HG03175 (cell line): ENCODE data around the gene GZMB.
"Not testable (repeated sequence)": the region's sequence is repeated elsewhere in the genome, so short reads cannot be mapped to it uniquely, and the experiment has no call there.

Experiments
- ATAC-seq: cut with Tn5 transposase; IDR thresholded peaks from one replicate; pipeline ENCODE4 v1.9.1; 2021; ENCODE audit warnings: mild to moderate bottlenecking, moderate library complexity; ENCODE audit not compliant: unreplicated experiment

The GZMB gene

DNA sequence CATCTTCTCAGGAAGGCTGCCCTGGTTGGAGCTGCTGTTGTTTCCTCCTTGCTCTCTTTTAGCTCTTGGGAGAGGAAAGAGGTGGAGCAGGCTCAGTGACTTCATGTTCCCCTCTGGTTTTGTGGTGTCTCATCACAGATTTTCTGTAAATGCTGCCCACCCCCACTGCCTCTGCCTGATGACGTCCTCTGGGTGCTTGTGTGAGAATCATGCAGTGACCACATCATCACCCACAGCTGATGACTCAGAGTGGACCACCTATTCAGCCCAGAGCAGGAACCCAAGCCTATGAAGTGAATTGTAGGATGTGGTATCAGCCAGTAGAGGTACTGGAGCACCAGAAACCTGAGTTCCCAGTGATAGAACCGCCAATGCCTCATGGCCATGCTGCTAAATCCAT lies at the start of gene GZMB:
GZMB (minus strand) TSS at position 33 of the 400 bp plus-strand sequence; CDS start at position 3, 30 bp downstream.
- no peak for ATAC-seq

DNA sequence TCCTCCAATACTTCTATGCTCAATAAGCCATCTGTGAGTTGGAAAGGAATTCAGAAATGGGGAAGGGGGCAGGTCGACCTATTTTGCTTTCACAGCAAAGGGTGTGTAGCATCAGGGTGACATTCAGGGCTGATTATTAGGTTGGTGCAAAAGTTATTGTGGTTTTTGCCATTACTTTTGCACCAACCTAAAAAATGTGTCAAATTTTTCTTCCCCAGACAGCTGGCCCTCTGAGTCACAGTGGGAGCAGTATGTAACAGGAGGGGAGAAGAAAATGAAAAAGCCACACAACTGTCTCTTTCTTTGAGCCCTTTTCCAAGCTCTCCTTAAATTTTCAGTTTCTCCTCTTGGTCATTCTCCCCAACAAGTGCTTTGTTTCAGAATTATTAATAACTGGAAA lies 47.1 kb upstream of the GZMB start:
- no peak for ATAC-seq

GRCh38 chr14:24680516-24680915 lies 46.5 kb upstream of the GZMB start:
- ATAC-seq, result no peak

- ATAC-seq, result no peak
Measured at GRCh38 chr14:24679248-24679961, 45.4 kb upstream of the GZMB start.

GRCh38 chr14:24678801-24679247 lies 44.8 kb upstream of the GZMB start:
- ATAC-seq, result peak; percentile 76

GRCh38 chr14:24677956-24678355 lies 44.0 kb upstream of the GZMB start:
- no peak for ATAC-seq

DNA sequence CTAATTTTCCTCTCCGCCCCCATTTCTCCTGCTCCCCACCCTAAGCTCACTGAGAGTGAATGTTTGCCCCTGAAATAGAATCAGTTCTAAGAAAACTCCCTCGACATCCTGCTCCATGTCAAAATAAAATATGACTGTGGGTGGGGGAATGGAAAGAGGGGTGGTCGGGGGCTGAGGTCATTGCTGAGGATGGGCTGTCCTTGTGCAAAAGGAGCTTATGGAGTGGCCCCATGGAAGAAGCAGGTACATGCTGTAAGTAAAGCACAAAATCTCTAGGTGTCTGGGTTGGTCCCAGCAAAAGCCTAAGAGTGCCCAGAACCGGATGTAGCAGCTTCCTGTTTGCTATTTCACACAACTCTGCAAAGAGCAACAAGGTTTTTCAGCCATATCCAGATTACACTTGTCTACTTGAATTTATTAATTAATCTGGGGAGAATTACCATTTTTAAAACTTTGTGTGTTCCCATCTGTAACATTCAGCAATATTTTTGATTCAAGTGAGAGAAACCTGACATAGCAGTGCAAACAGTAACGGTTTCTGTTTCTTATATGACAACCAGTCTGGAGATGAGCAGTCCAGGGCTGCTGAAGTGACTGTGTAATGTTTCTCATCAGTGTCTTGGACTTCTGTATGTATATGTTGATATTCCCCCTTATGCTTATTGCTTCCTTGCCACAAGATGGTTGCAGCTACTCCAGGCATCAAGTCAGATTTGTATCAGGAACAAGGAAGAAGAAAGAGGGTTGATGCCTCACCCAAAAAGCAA lies 40.4 kb upstream of the GZMB start:
- ATAC-seq, result peak; percentile 60

DNA sequence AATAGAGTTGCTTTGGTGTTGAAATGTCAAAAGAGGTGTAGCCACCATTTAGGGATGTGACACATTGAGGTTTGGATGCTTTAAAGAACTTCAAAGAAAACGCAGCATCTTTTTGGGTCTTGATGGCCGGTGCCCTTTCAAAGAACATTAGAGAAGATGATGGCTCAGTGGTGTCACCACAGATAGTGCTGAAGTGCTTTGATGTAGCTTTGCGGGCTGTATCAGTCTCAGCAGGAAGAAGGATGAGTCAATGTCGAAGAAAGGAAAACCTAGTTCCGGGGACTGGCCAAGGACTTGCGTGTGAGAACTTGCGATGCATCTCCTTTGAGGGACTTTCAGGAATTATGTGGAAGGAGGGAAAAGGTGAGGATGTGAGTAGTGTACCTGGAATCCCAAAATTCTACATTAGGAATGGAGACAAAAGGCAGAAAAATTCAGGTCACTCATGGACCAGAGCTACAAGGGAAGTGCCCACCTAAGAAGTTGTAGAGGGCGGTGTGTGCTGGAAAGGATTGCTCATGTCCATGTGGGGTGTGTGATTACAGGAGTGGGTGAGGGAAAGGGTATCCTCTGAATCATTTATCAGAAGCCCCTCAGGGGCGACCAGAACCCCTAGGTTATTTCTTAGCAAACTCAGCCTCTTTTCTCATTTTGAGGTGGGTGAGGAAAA lies 39.7 kb upstream of the GZMB start:
- ATAC-seq, result peak; percentile 41

DNA sequence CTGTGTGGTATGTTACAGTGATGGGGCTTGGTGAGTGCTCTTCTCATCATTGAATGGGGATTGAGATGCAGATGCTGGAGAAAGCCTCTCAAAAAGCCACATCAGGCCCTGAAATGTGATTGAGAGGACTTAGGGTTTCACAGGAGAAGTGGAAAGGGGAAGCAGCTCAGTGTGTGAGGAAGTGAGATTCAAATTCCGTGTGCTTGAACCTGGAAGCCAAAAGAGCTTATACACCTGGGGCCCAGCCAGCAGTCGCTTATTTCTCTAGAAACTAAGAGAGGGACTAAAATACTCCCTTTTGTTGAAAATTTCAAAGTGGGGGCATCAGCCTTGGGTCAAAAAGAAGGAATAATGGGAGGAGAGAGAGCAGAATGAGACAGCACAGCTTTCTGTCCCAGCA lies 39.1 kb upstream of the GZMB start:
- ATAC-seq, result peak; percentile 62

GRCh38 chr14:24670594-24670993 lies 36.6 kb upstream of the GZMB start:
- no peak for ATAC-seq

DNA sequence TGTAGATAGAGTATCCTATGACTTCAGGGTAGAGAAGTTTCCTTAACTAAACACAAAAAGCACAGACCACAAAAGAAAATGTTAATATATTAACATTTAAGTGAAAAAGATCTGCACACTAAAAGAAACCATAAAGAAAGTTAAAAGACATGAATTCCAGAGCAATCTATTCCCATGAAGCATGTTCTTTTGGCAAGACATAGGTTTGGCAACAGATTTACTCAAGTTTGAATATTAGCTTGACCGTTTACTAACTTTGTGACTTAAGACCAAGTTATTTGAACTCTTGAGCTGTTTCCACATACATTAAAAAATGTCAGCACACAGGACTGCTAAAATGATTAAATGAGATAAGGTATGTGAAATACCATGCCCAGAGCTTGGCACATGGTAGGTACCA lies 35.7 kb upstream of the GZMB start:
- no peak for ATAC-seq

DNA sequence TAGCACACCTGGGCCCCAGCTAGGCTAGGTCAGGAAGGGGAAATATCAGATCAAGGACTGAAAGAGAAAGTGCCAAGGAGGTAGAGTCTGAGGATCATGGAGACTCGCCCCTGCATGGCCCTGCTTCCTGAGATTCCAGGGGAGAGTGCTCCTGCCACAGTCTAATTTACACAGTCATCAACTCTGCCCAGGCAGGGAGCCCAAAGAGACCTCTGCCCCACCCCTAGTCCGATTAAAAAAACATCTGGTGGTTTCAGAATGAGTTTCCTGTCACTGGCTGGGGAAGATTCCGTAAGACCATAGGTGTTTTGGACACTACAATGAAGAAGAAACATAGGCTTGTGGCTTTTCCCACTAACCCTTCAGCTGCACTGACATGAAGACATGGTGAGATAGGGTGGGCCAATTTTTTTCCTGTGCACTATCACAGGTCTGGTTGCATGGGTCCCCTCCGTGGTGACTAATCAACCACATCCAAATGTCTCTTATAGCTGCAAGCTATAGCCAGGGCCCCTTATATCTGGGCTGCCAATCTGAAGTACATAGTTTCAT lies 31.5 kb upstream of the GZMB start:
- ATAC-seq, result peak; percentile 95

DNA sequence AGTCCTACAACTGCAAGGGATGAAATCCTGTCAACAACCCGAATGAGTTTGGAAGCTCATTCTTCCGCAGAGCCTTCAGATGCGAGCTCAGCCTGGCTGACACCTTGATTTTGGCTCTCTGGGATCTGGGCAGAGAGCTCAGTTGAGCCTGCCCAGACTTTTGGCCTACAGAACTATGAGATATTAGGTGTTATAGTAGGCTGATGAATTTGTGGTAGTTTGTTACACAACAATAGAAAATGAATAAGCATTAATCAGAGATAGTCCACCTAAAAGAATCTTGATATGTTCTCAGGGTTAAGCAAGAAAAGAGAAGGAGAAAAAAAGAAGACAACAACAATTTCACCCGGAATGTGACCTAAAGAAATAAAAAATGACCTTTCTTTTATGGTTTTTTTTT lies 30.4 kb upstream of the GZMB start:
- ATAC-seq, result no peak

GRCh38 chr14:24662753-24663152 lies 28.8 kb upstream of the GZMB start:
- ATAC-seq, result no peak

DNA sequence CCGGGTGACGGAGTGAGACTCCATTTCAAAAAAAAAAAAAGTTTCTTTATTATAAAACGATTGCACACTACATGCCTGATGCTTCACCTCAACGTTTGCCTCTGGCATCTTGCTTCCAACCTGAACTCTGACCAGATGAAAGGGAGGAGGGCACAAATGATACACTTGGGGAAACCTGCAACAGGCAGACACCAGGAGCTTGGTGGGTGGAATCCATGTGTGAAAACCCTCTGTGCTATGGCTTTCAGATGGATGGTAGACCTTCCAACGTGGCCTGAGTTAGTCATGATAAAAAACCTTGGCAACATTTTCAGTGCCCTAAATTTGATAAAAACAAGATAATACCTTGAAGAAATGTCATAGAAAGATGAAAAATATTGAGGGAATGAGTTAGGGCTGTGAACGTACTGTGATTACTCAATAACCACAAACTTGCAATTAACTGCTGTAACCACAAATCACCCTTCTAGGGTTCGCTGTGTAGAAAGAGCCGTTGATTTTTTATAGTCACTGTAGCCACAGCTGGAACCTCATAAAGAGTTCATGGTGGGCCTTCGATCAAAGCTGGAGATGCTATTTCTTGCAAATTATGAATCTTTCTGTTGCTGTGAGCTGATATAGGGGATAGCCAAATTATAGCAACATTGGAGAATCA lies 26.1 kb upstream of the GZMB start:
- no peak for ATAC-seq

GRCh38 chr14:24648361-24648760 lies 14.4 kb upstream of the GZMB start:
- ATAC-seq, result not testable (repeated sequence)

GRCh38 chr14:24639905-24640304 lies 5.9 kb upstream of the GZMB start:
- no peak for ATAC-seq

DNA sequence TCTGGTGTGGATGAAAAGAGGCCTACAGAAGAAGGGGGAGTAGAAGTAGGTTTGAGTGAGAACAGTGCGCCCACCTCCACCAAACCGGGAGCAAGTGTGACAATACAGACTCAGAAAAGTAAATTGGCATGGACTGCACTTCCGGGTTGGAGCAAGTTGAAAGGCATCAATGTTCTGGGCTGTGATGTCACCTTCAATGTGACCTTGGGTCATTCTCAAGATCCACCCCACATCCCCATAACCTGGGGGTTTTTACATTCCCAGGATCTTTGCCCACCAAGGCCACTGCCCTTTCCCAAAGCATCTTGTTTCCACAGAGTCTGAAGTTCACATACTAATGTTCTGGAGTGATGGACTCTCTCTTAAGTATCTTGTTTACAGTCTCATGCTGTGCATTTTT lies 5.3 kb upstream of the GZMB start:
- ATAC-seq, result no peak

GRCh38 chr14:24633353-24633752 lies 637 bp downstream of the GZMB start:
- no peak for ATAC-seq

DNA sequence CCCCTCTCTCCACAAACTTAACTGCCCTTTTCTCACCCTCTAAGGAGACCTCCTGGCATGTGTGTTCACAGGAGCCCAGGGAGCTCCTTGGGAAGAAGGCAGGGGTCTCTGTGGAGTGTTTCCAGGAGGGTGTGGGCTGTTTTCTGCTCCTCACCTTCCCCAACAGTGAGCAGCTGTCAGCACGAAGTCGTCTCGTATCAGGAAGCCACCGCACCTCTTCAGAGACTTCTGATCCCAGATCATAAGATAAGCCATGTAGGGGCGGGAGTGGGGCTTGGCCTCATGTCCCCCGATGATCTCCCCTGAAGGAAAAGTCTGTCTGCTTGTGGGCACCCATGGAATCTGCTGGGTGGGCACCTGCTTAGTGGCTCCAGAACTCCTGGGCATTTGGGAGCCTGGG lies 1.2 kb downstream of the GZMB start:
- ATAC-seq, result no peak

DNA sequence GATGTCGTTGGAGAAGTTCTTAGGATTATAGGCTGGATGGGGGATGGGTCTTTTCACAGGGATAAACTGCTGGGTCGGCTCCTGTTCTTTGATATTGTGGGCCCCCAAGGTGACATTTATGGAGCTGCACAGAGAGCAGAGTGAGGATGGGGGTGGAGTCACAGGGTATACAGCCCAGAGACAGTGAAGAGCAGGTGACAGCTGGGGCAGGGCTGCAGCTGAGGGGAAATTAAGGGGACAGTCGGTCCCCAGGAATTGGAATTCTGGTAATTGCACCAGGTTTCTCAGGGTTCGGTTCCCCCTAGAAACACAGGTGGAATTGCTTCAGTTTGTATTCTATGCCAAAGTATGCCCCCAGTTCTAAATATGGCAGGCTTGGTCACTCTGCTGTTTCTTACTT lies 1.7 kb downstream of the GZMB start:
- ATAC-seq, result no peak
